T-helper 9 cell (primary cell): ENCODE results near the gene VSTM2B.
A peak's percentile ranks its signal among the peaks of the same experiment; 100 is the strongest.

Experiments used
- DNase-seq: peaks from one replicate; pipeline ENCODE4 v3.0.0-alpha.2; 2020

Gene VSTM2B

GRCh38 chr19:29516358-29516725 lies 9.5 kb upstream of the VSTM2B start:
- DNase-seq = no peak

DNA sequence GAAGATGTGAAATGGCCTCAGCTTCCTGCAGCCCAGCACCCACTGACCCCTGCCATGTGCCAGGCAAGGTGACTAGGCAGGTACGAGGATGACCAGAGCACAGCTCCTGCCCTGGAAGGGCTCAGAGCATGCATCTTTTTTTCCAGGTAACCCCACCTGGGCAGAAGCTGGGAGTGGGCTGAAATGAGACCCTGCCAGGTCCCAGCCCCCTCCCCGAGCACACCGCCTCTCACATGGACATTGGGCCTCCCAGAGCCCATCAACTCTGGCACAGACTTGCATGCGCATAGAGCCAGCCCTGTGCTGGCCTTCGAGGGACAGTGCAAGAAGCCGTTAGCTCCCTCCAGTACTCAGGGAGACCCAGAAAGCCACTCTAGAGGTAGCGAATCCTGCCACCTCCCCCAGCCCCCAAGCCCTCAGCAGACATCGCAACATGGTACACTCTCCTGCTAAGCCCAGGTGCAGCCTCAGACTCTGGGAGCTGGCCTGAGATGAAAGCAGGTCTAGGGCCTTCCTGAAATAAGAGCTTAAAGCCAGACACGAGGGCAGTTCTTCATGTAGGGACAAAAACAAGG lies 8.9 kb upstream of the VSTM2B start:
- DNase-seq = no peak

DNA sequence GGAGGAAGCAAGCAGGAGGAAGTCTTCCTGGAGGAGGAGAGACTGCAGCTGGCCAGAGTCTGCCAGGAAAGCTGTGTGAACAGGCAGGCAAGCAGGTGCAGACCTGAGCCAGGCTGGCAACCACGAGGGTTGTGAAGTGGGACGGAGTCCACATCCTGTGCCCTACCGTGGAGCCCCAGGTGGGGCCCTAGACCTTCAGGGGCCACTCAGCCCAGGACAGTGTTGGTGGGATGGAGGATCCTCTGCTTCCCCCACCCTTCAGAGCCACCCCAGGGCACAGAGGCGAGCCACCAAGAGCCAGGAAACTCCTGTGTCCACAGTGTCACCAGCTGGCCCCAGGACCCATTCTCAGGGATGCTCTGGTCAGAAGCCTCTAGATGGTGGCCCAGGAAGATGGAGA lies 8.4 kb upstream of the VSTM2B start:
- DNase-seq = no peak

DNA sequence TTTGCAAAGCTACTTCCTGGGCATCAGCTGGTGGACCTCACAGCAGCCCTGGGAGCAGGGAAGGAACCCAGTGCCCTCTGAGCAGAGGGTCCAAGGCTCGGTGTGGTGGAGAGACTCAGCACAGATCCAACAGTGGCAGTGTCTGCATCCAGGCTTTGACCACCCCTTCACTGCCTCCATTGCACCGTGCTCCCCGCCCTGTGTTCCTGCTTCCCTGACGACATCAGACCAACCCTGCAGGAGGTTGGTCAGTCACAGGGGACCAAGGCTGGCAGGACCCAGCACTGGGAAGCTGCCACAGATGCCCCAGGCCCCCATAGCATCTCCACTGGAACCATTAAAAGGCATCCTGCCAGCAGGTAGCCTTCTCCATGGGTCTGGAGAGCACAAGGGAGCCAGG lies 7.8 kb upstream of the VSTM2B start:
- DNase-seq = no peak

- DNase-seq = no peak
Observed at GRCh38 chr19:29519146-29519545, 6.6 kb upstream of the VSTM2B start.

GRCh38 chr19:29519931-29520330 lies 5.9 kb upstream of the VSTM2B start:
- no peak for DNase-seq

DNA sequence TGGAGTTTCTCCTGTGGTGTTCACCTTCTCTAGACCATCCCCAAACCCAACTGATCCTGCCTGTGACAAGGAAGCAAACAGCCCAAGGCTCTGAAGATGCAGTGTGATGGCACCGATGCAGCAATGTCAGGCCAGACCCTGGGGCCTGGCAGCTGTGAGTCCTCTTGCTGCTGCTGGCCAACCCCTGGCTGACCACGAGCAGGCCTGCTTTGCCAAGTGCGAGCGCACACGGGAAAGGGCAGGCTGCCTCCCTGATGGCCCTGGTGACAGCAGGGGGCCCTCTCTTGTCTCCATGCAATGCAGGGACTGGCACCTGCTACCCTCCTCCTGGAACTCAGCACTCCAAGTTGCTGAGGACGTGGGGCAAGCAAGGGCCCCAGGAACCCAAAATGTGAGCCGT lies 5.4 kb upstream of the VSTM2B start:
- no peak for DNase-seq

DNA sequence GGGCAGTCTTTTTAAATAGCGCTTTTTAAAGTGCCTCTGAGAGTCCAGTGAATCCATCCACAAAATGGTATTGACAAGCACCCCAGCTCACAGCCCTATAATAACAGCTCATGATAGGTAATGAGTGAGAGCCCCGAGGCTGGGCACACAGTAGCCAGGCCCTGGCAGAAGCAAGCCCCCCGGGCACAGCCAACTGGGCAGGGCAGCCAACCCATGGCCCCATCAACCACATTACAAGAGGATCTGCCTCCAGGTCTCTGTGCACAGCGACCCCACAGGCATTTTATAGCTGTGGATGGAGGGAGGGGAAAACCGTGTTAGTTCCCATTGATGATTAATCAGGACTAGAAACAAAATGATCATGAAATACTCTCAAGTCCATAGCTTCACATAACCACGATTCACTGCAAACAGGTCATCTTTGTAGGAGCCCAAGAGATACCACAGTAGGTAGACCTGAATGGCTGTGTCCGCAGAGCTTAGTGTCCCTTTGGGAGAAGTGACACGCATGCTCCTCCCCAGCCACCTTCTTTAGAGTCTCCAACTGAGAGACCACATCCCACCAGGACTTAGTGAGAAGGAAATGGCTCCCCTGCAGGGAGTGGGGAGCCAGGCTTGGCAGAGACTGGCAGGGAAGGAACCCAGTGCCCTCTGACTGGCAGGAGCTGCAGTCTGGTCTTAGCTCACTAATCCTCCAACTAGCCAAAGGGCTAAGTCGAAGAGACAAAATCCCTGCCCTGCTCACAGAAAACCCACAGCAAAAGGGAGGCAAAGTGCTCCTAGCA lies 4.3 kb upstream of the VSTM2B start:
- DNase-seq = no peak

GRCh38 chr19:29523568-29523967 lies 2.2 kb upstream of the VSTM2B start:
- no peak for DNase-seq

GRCh38 chr19:29524201-29524911 lies 1.4 kb upstream of the VSTM2B start:
- no peak for DNase-seq

- DNase-seq = no peak
Observed at GRCh38 chr19:29524912-29525831, 622 bp upstream of the VSTM2B start.

GRCh38 chr19:29526730-29527499 lies 1.1 kb downstream of the VSTM2B start:
- DNase-seq = no peak

DNA sequence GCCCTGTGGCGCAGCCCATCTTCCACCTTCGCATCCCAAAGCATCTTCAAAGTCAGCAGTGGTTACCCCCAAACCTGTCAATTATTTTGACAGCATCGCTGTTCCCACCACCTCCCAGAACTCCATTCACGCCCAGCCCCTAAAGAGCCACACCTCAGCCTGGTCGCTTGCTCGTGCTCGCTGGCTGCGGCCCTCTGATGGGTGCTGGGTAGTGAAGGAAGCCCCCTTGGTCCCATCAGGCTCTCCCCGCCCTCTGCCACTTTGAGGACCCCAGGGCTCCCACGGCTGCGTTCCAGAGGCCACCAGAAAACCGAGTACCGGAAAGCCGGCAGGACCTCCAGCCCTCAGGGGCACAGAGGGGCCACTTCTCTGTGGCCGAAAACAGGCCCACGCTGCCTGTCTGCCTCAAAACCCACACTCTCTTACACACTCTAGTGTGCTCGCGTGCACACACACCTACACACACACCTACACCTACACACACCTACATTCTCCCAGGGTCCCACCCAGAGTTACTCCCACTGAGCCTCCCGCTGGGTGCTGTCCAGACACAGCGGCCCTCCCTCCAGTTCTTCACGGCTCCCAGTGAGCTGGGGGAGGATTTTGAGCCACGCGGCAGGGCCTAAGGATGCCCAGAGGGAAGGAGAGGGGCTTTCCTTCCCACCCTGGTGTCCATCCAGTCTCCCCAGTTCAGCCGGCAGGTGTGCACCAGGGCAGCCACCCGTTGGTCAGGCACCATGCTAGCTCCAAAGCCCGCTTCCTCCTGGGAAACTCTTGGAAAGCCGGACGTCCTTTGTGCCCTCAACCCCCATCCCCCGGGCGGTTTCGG lies 1.9 kb downstream of the VSTM2B start:
- DNase-seq = no peak

DNA sequence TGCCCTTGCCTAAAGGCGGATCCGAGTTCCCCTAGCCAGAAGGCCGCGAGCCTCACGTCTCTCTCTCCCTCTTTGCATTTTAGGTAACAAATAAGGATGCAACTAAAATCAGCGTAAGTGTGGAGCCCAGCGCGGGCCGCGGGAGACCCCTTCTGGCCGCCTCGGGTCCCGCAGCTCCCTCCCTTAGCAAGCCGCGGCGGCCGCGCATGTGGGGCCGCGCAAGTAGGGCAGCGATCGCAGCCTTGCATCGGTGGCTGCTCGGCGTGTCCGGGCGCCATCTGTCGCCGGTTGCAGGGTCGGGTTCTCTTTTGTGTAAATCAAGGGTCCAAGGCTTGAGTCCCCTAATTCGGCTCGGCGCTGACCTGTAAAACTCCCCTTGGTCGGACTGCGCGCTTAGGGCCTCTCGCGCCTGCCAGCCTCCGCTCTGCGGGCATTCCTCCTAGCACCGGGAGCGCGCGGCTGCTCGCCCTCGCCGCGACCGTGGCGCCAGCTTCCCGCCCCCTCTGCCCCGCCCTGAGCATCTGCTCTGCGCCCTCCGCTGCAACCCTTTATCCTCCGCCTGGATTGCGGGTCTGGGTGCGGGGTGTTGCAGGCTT lies 2.7 kb downstream of the VSTM2B start:
- DNase-seq = peak; percentile 16

DNA sequence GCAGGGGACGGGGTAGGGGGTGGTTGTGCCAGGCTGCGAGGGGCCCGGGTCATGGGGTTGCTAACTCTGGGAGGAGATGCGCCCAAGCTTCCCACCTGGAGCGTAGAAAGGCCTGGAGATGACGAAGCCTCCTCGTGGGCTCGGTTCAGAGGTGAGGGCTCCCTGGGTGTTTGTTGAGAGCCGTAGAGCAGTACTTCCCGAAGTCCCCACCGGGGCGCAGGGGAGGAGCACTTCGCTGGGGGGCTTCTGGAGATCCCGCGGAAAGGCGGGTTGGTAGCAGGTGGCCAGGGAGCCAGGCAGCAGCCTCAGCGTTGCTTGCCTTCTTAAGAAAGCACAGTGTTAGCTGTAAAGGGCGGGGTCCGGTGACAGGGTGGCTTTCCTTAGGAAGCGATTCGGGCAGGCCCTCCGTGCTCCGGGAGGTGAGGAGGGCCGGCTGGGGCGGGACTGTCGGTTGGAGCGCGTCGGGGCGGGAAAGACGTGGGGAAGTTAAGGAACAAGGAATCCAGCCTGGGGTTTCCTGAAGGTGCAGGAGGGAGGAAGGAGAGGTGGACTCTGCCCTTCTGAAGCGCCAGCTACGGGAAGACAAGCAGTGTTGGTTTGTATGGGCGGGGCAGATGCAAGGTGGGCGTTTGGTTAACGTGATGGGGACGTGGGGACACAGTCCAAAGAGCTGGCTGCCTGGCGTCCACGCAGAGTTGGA lies 3.3 kb downstream of the VSTM2B start:
- DNase-seq = no peak

DNA sequence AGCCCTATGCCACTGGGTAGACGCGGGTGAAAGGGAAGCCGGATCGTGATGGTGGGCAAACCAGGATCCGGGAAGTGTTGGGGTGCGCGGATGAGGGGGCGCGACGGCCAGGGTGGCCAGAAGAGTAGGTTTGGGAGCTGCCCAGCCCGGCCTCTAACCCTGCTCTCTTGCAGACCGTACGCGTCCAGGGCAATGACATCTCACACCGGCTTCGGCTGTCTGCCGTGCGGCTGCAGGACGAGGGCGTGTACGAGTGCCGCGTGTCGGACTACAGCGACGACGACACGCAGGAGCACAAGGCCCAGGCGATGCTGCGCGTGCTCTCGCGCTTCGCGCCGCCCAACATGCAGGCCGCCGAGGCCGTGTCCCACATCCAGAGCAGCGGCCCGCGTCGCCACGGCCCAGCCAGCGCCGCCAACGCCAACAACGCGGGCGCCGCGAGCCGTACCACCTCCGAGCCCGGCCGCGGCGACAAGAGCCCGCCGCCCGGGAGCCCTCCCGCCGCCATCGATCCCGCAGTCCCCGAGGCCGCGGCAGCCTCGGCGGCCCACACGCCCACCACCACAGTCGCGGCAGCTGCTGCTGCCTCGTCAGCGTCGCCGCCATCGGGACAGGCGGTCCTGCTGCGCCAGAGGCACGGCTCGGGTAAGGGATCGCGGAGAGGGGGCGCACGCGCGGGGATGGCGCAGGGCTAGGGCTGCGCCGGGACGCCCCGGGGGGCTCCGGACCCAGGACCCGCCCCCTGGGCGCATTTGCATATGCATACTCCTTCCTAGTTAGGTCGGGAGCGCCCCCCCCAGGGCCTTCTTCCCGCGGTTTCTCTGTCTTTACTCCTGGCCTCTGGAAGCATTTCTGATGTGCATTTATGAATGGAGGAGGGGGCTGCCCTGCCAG lies 4.1 kb downstream of the VSTM2B start:
- no peak for DNase-seq

DNA sequence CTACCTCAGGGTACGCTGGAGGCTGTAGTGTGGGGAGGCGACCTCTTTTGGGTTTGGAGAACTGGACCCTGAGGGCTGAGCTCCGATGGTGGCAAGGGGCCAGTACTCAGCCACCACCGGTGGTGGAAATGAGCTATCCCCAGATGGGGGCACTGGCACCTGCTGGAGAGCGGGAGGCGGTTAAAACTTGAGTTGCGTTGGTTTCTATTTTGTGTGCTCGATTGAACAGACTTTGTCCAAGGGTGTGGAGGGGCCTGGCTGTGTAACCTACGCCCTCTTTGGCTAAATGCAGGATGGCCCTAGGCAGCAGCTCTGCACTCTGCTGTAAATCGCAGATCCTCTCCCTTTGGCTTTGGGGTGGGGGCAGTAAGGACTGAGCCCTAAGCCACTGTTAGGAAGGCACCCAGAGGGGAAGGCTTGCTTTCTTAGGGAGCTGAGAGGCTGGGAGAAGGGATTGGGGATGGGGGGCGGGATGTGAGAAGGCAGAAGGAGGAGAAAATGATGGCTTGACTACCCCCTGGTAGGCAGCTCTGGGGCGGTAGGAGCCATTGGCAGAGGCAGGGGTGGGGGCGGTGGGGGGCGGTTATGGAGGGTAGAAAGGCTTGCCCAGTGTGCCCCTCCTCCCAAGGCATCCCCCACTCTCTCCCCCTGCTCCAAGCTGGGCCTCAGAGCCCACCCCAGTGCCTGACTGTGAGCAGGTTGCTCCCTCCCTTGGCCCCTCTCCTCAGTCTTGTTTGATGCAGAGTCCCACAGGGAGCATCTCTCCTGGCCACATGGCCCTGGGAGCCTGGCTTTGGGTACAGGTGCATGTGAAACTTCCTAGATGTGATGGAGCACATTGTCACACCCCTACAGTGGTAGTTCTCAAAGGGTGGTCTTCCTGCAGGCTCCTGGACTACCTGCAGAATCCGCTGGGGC lies 5.0 kb downstream of the VSTM2B start:
- DNase-seq = no peak

- DNase-seq = no peak
Observed at GRCh38 chr19:29531458-29532025, 5.7 kb downstream of the VSTM2B start.
